SK-N-SH treated with all-trans-retinoic acid at 6 μM for 48 hours (cell line): ENCODE results near the gene RCAN1.

ENCODE experiments used
- ATAC-seq: fragments of 200-7000 bp; cut with Tn5 transposase; 3 replicates; pipeline ENCODE4 v1.9.1; 2020; ENCODE audit warnings: mild to moderate bottlenecking, moderate library complexity
- ARNTL ChIP-seq: fragments of 450-650 bp; formaldehyde crosslinking; IDR thresholded peaks from 2 replicates; pipeline ENCODE4 v1.5.0; 2020; ENCODE audit warnings: low read depth, mild to moderate bottlenecking, moderate library complexity, borderline replicate concordance
- BACH2 ChIP-seq: fragments of 250-450 bp; sonication (Bioruptor Pico); IDR thresholded peaks from 2 replicates; pipeline ENCODE4 v1.9.0; 2021; ENCODE audit warnings: mild to moderate bottlenecking, borderline replicate concordance
- CSRNP3 ChIP-seq: fragments of 250-450 bp; sonication (Bioruptor Pico); IDR thresholded peaks from 2 replicates; pipeline ENCODE4 v1.5.1; 2021; ENCODE audit warnings: mild to moderate bottlenecking, moderate library complexity
- ESRRG ChIP-seq: fragments of 250-450 bp; sonication (Bioruptor Pico); IDR thresholded peaks from 2 replicates; pipeline ENCODE4 v1.6.1; 2021; ENCODE audit warnings: mild to moderate bottlenecking
- GLIS3 ChIP-seq: fragments of 250-450 bp; sonication (Bioruptor Pico); IDR thresholded peaks from 2 replicates; pipeline ENCODE4 v1.5.0; 2020; ENCODE audit warnings: mild to moderate bottlenecking, moderate library complexity
- ISL1 ChIP-seq: fragments of 250-450 bp; sonication (Bioruptor Pico); IDR thresholded peaks from 2 replicates; pipeline ENCODE4 v2.1.2; 2022; ENCODE audit warnings: mild to moderate bottlenecking, moderate library complexity
- OSR1 ChIP-seq: fragments of 250-450 bp; sonication (Bioruptor Pico); IDR thresholded peaks from 2 replicates; pipeline ENCODE4 v1.8.0; 2022; ENCODE audit warnings: moderate library complexity, mild to moderate bottlenecking, inconsistent platforms
- PPARA ChIP-seq: fragments of 250-450 bp; sonication (Bioruptor Pico); IDR thresholded peaks from 2 replicates; pipeline ENCODE4 v1.5.0; 2020; ENCODE audit warnings: mild to moderate bottlenecking, borderline replicate concordance
- RARB ChIP-seq: fragments of 250-450 bp; sonication (Bioruptor Pico); IDR thresholded peaks from 2 replicates; pipeline ENCODE4 v1.8.0; 2021; ENCODE audit warnings: mild to moderate bottlenecking, moderate library complexity
- SNAI2 ChIP-seq: fragments of 250-450 bp; sonication (Bioruptor Pico); IDR thresholded peaks from 2 replicates; pipeline ENCODE4 v1.5.0; 2020; ENCODE audit warnings: mild to moderate bottlenecking, moderate library complexity
- TCF4 ChIP-seq: fragments of 250-450 bp; sonication (Bioruptor Pico); IDR thresholded peaks from 2 replicates; pipeline ENCODE4 v1.8.0; 2021; ENCODE audit warnings: mild to moderate bottlenecking, moderate library complexity, borderline replicate concordance
- TOX ChIP-seq: fragments of 250-450 bp; sonication (Bioruptor Pico); IDR thresholded peaks from 2 replicates; pipeline ENCODE4 v1.8.0; 2021; ENCODE audit warnings: mild to moderate bottlenecking, moderate library complexity, borderline replicate concordance
- ZFP3 ChIP-seq: fragments of 250-450 bp; sonication (Bioruptor Pico); IDR thresholded peaks from 2 replicates; pipeline ENCODE4 v1.5.0; 2020; ENCODE audit warnings: mild to moderate bottlenecking, moderate library complexity
- ZFP30 ChIP-seq: fragments of 450-650 bp; formaldehyde crosslinking; IDR thresholded peaks from 2 replicates; pipeline ENCODE4 v1.5.0; 2022; ENCODE audit warnings: mild to moderate bottlenecking, moderate library complexity
- ZNF565 ChIP-seq: fragments of 450-650 bp; formaldehyde crosslinking; conservative IDR thresholded peaks from 2 replicates; pipeline ENCODE4 v1.5.0; 2020; ENCODE audit warnings: low read depth, mild to moderate bottlenecking, moderate library complexity
- TF ChIP-seq, protein P1 (sequence below): fragments of 250-450 bp; sonication (Bioruptor Pico); IDR thresholded peaks from 2 replicates; pipeline ENCODE4 v1.8.0; 2021; ENCODE audit warnings: low read depth, mild to moderate bottlenecking, moderate library complexity, borderline replicate concordance
- TF ChIP-seq, protein P2 (sequence below): fragments of 250-450 bp; sonication (Bioruptor Pico); IDR thresholded peaks from 2 replicates; pipeline ENCODE4 v1.5.0; 2020; ENCODE audit warnings: mild to moderate bottlenecking, moderate library complexity

The RCAN1 gene

GRCh38 chr21:34520281-34520680 lies 94.6 kb downstream of the RCAN1 start:
- ATAC-seq, result no peak
- TF ChIP-seq ISL1 (CRISPR knock-in tag) (no peak), RARB (CRISPR knock-in tag) (no peak), ZNF565 (no peak)

GRCh38 chr21:34519694-34520093 lies 95.2 kb downstream of the RCAN1 start:
- TF ChIP-seq, protein P1, sequence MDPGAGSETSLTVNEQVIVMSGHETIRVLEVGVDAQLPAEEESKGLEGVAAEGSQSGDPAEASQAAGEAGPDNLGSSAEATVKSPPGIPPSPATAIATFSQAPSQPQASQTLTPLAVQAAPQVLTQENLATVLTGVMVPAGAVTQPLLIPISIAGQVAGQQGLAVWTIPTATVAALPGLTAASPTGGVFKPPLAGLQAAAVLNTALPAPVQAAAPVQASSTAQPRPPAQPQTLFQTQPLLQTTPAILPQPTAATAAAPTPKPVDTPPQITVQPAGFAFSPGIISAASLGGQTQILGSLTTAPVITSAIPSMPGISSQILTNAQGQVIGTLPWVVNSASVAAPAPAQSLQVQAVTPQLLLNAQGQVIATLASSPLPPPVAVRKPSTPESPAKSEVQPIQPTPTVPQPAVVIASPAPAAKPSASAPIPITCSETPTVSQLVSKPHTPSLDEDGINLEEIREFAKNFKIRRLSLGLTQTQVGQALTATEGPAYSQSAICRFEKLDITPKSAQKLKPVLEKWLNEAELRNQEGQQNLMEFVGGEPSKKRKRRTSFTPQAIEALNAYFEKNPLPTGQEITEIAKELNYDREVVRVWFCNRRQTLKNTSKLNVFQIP, result no peak
- TF ChIP-seq ZNF565 (no peak), BACH2 (no peak), PPARA (CRISPR knock-in tag) (no peak), TOX (CRISPR knock-in tag) (no peak), ARNTL (CRISPR knock-in tag) (no peak), OSR1 (CRISPR knock-in tag) (no peak)
- no peak for ATAC-seq

DNA sequence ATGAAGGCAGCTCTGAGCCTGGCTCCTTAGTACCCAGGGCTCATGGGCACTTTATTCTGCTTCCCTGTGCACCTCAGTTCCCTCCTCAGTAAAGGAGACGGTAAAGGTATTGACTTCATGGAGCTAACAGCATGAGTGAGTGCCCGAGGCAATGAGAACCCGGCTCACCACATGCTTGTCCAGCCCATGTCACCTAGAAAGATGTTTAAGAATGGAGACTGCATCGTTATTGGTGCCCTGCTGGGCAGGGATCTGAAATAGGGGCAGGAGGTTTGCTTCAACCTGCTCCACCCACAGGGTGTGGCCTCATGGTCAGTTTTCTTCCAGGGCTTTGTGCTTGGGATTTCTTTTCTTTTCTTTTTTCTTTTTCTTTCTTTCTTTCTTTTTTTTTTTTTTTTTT lies 95.9 kb downstream of the RCAN1 start:
- no peak for TF ChIP-seq ZFP3 (CRISPR knock-in tag)
- no peak for TF ChIP-seq PPARA (CRISPR knock-in tag)
- TF ChIP-seq ISL1 (CRISPR knock-in tag), result no peak
- no peak for TF ChIP-seq ZNF565
- TF ChIP-seq ESRRG (CRISPR knock-in tag), result no peak
- ATAC-seq, result no peak

- no peak for ATAC-seq
- TF ChIP-seq, protein P2, sequence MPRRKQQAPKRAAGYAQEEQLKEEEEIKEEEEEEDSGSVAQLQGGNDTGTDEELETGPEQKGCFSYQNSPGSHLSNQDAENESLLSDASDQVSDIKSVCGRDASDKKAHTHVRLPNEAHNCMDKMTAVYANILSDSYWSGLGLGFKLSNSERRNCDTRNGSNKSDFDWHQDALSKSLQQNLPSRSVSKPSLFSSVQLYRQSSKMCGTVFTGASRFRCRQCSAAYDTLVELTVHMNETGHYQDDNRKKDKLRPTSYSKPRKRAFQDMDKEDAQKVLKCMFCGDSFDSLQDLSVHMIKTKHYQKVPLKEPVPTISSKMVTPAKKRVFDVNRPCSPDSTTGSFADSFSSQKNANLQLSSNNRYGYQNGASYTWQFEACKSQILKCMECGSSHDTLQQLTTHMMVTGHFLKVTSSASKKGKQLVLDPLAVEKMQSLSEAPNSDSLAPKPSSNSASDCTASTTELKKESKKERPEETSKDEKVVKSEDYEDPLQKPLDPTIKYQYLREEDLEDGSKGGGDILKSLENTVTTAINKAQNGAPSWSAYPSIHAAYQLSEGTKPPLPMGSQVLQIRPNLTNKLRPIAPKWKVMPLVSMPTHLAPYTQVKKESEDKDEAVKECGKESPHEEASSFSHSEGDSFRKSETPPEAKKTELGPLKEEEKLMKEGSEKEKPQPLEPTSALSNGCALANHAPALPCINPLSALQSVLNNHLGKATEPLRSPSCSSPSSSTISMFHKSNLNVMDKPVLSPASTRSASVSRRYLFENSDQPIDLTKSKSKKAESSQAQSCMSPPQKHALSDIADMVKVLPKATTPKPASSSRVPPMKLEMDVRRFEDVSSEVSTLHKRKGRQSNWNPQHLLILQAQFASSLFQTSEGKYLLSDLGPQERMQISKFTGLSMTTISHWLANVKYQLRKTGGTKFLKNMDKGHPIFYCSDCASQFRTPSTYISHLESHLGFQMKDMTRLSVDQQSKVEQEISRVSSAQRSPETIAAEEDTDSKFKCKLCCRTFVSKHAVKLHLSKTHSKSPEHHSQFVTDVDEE, result no peak
- TF ChIP-seq SNAI2 (CRISPR knock-in tag) (no peak), CSRNP3 (CRISPR knock-in tag) (no peak)
Observed at GRCh38 chr21:34518301-34518700, 96.6 kb downstream of the RCAN1 start.

DNA sequence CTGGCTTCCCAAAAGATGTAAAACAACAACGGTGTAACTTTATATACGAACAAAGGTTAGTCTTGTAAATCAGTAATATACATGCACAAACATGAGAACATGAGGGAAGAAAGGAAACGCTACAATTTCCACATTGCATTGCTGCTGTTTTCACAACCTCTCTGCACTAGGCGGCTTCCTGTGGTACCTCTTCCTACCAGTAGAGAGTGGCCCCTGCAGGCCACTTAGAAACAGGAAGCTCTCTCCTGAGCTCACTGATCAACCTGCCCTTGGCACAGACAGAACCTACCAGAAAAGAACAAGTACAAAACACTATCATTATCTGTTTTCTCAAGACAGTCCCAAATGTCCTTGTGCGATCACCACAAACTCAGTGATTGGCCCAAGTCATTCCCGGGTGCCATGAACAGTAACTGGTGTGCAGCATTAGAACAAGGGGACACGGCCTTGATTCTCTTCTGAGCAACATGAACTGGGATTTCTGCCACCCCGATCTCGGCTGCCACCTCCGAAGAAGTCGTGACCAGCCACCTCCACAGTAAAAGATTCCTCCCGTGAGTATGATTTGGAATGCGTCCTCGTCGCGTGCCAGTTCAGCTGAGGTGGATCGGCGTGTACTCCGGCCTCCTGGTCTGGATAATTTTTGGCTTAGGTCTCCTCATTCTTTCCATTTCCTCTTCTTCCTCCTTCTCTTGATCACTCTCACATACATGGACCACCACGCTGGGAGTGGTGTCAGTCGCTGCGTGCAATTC lies 97.2 kb downstream of the RCAN1 start:
- TF ChIP-seq ZFP30, result no peak
- peak; percentile 73 for ATAC-seq

DNA sequence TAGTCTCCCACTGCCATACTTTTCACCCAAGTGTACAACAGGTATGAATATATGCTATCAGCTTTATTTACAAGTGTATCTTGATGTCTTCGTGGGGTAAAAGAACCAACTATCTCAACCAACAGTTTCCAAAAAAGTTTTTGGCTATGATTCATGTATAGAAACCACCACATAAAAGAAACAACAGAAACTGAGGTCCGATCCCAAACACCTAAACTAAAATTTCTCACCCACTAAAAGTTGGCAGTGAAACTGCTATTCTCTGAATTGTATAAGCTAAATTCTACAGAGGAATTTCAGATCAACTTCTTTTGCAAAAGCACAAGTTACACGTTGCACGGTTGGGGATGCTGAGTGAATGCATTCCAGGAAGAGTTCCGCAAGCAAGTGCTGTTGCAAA lies 97.9 kb downstream of the RCAN1 start:
- TF ChIP-seq TCF4 (CRISPR knock-in tag), result no peak
- TF ChIP-seq SNAI2 (CRISPR knock-in tag), result no peak
- TF ChIP-seq PPARA (CRISPR knock-in tag), result no peak
- TF ChIP-seq GLIS3 (CRISPR knock-in tag), result no peak
- TF ChIP-seq CSRNP3 (CRISPR knock-in tag), result no peak
- TF ChIP-seq, all 23 proteins: peak for 0
- no peak for ATAC-seq
